GM12864 (cell line): ENCODE results near the gene ZNF24.

Experiments used
- DNase-seq: peaks from one replicate; pipeline ENCODE4 v3.0.0-alpha.2; 2011; ENCODE audit warnings: low read depth
- H3K4me3 ChIP-seq: 2 replicates; pipeline ENCODE4 v1.5.1; 2011; ENCODE audit warnings: mild to moderate bottlenecking, low read depth, low read length, control low read depth
- CTCF ChIP-seq: IDR thresholded peaks from 2 replicates; pipeline ENCODE4 v1.5.1; 2011; ENCODE audit warnings: low read depth, mild to moderate bottlenecking, moderate library complexity, low read length, control low read depth, inconsistent platforms; ENCODE audit errors: missing control alignments

The ZNF24 gene

GRCh38 chr18:35289293-35289692, 54.9 kb downstream of the ZNF24 start:
- no peak for DNase-seq
- H3K4me3 ChIP-seq = peak overlapping the region; percentile 73
- no peak for TF ChIP-seq CTCF

- no peak for TF ChIP-seq CTCF
- no peak overlapping the region for H3K4me3 ChIP-seq
- no peak for DNase-seq
Measured at GRCh38 chr18:35284841-35285240, 59.4 kb downstream of the ZNF24 start.

GRCh38 chr18:35283923-35284794, 60.1 kb downstream of the ZNF24 start:
- no peak overlapping the region for H3K4me3 ChIP-seq
- TF ChIP-seq CTCF = no peak
- DNase-seq = no peak

- no peak overlapping the region for H3K4me3 ChIP-seq
- no peak for DNase-seq
- no peak for TF ChIP-seq CTCF
Measured at GRCh38 chr18:35282353-35282752, 61.9 kb downstream of the ZNF24 start.
